Measurements from ENCODE around the gene GTF2IRD2.
"Not testable (repeated sequence)": the region's sequence is repeated elsewhere in the genome, so short reads cannot be mapped to it uniquely, and the experiment has no call there.

The GTF2IRD2 gene

GRCh38 chr7:74783595-74783994 is 67.8 kb downstream of the GTF2IRD2 start:
- DNase-seq: not testable (repeated sequence)

- not testable (repeated sequence) for DNase-seq
Measured at GRCh38 chr7:74781746-74782145, 69.7 kb downstream of the GTF2IRD2 start.

GRCh38 chr7:74779053-74779452 is 72.4 kb downstream of the GTF2IRD2 start:
- not testable (repeated sequence) for DNase-seq

GRCh38 chr7:74775111-74775510 is 76.3 kb downstream of the GTF2IRD2 start:
- not testable (repeated sequence) for DNase-seq

GRCh38 chr7:74773760-74774750 is 77.3 kb downstream of the GTF2IRD2 start, which contains the start of gene NCF1:
NCF1 (plus strand) TSS chr7:74774011; CDS start chr7:74774032, 21 bp downstream.
- not testable (repeated sequence) for DNase-seq

- not testable (repeated sequence) for DNase-seq
Measured at GRCh38 chr7:74772093-74772492, 79.3 kb downstream of the GTF2IRD2 start.

- DNase-seq: not testable (repeated sequence)
Measured at GRCh38 chr7:74770062-74770461, 81.3 kb downstream of the GTF2IRD2 start.

- not testable (repeated sequence) for DNase-seq
Measured at GRCh38 chr7:74766991-74767390, 84.4 kb downstream of the GTF2IRD2 start.

- DNase-seq: not testable (repeated sequence)
Measured at GRCh38 chr7:74766509-74766908, 84.9 kb downstream of the GTF2IRD2 start.

- DNase-seq: not testable (repeated sequence)
Measured at GRCh38 chr7:74765205-74765918, 86.0 kb downstream of the GTF2IRD2 start.

GRCh38 chr7:74758982-74759381 is 92.4 kb downstream of the GTF2IRD2 start:
- not testable (repeated sequence) for DNase-seq

GRCh38 chr7:74758268-74758667 is 93.1 kb downstream of the GTF2IRD2 start:
- not testable (repeated sequence) for DNase-seq

GRCh38 chr7:74756673-74757072 is 94.7 kb downstream of the GTF2IRD2 start:
- DNase-seq: not testable (repeated sequence)

- not testable (repeated sequence) for DNase-seq
Measured at GRCh38 chr7:74753921-74754482, 97.4 kb downstream of the GTF2IRD2 start.
